ENCODE results near the gene MRPL24. TPM values are rescaled to one million over a fixed set of nuclear protein-coding genes. Genes with fewer than 3 reads are reported as not detected.
A peak's percentile ranks its signal among the peaks of the same experiment; 100 is the strongest.

Gene MRPL24
- total and polyA plus RNA-seq, 2 of the 13 experiments (the other 11 are each of a cell fraction or from before 2014, with no cell fraction given): 38.1 to 42.9 TPM

GRCh38 chr1:156705321-156705917, 35.5 kb downstream of the MRPL24 start, which contains the start of gene CRABP2 (continued):
- no peak for TF ChIP-seq ZNF280B (CRISPR knock-in tag; IDR thresholded peaks at IDR 0.05; ENCODE audit: borderline replicate concordance)
- TF ChIP-seq CENPT (CRISPR knock-in tag; IDR thresholded peaks at IDR 0.05; ENCODE audit: low read depth): no peak
- peak; percentile 24 for TF ChIP-seq HNRNPLL (IDR thresholded peaks at IDR 0.05; ENCODE audit: low read depth, low read length, poor library complexity, severe bottlenecking)
- no peak for TF ChIP-seq ZNF788 (CRISPR knock-in tag; IDR thresholded peaks at IDR 0.05; ENCODE audit: borderline replicate concordance)
- TF ChIP-seq MXD4 (CRISPR knock-in tag; IDR thresholded peaks at IDR 0.05): no peak
- no peak for TF ChIP-seq CREB3 (CRISPR knock-in tag; IDR thresholded peaks at IDR 0.05)
- TF ChIP-seq PRDM15 (CRISPR knock-in tag; IDR thresholded peaks at IDR 0.05): no peak
- TF ChIP-seq XBP1 (CRISPR knock-in tag; IDR thresholded peaks at IDR 0.05): no peak
- no peak for TF ChIP-seq ZNF670 (CRISPR knock-in tag; IDR thresholded peaks at IDR 0.05; ENCODE audit: borderline replicate concordance)

All from HepG2 (cell line).